ENCODE data around the gene MS4A4A.

GRCh38 chr11:60336767-60337391, 56.4 kb downstream of the MS4A4A start:
- TF ChIP-seq TAF1 (IDR thresholded peaks at IDR 0.05; ENCODE audit: borderline replicate concordance, low read depth, low read length) (no peak), POLR2A (IDR thresholded peaks at IDR 0.05; ENCODE audit: low read depth, low read length) (no peak)
